Measurements from ENCODE around the gene PAPPA2. TPM values are rescaled to one million over a fixed set of nuclear protein-coding genes. Genes with fewer than 3 reads are reported as not detected.
"Not testable (repeated sequence)": the region's sequence is repeated elsewhere in the genome, so short reads cannot be mapped to it uniquely, and the experiment has no call there.

Gene PAPPA2
- total RNA-seq, 1 donor from 2014 or later, result 0.25 TPM

- Mint-ChIP-seq H3K4me1 (peaks cover 3% of the 10 kb centered on the region), H3K27ac (no peak overlapping the region), H3K36me3 (no peaks in the 10 kb centered on the region), H3K4me3 (no peak overlapping the region), H3K27me3 (ENCODE audit: low read depth) (no peaks in the 10 kb centered on the region), H3K9me3 (peaks cover 2% of the 10 kb centered on the region)
- TF ChIP-seq CTCF (IDR thresholded peaks at IDR 0.05; ENCODE audit: unreplicated experiment), result no peak
- DNase-seq (ENCODE audit: low spot score in 2 of 2, unreplicated experiment in 2 of 2), result no peak
Measured at GRCh38 chr1:176617881-176618280, 154.9 kb downstream of the PAPPA2 start.

GRCh38 chr1:176619261-176619660, 156.3 kb downstream of the PAPPA2 start:
- peaks cover 11% of the 10 kb centered on the region for H3K9me3 Mint-ChIP-seq
- no peaks in the 10 kb centered on the region for H3K27me3 Mint-ChIP-seq (ENCODE audit: low read depth)
- no peak for DNase-seq (ENCODE audit: low spot score in 2 of 2, unreplicated experiment in 2 of 2)
- H3K4me1 Mint-ChIP-seq, result peaks cover 2% of the 10 kb centered on the region
- H3K36me3 Mint-ChIP-seq, result no peaks in the 10 kb centered on the region
- no peak overlapping the region for H3K27ac Mint-ChIP-seq
- TF ChIP-seq CTCF (IDR thresholded peaks at IDR 0.05; ENCODE audit: unreplicated experiment), result no peak
- no peak overlapping the region for H3K4me3 Mint-ChIP-seq

- DNase-seq (ENCODE audit: low spot score in 2 of 2, unreplicated experiment in 2 of 2), result no peak
- Mint-ChIP-seq H3K27ac (no peak overlapping the region), H3K27me3 (ENCODE audit: low read depth) (no peaks in the 10 kb centered on the region), H3K36me3 (no peaks in the 10 kb centered on the region), H3K9me3 (peaks cover 11% of the 10 kb centered on the region), H3K4me1 (peaks cover 11% of the 10 kb centered on the region), H3K4me3 (no peak overlapping the region)
- TF ChIP-seq CTCF (IDR thresholded peaks at IDR 0.05; ENCODE audit: unreplicated experiment), result no peak
Measured at GRCh38 chr1:176625365-176625764, 162.4 kb downstream of the PAPPA2 start.

- Mint-ChIP-seq H3K4me1 (peaks cover 11% of the 10 kb centered on the region), H3K27ac (no peak overlapping the region), H3K27me3 (ENCODE audit: low read depth) (no peaks in the 10 kb centered on the region), H3K36me3 (no peaks in the 10 kb centered on the region), H3K4me3 (no peak overlapping the region), H3K9me3 (peaks cover 11% of the 10 kb centered on the region)
- no peak for DNase-seq (ENCODE audit: low spot score in 2 of 2, unreplicated experiment in 2 of 2)
- TF ChIP-seq CTCF (IDR thresholded peaks at IDR 0.05; ENCODE audit: unreplicated experiment), result no peak
Measured at GRCh38 chr1:176626572-176627061, 163.6 kb downstream of the PAPPA2 start.

- no peak overlapping the region for H3K4me3 Mint-ChIP-seq
- no peak for DNase-seq (ENCODE audit: low spot score in 2 of 2, unreplicated experiment in 2 of 2)
- H3K27ac Mint-ChIP-seq, result no peak overlapping the region
- H3K27me3 Mint-ChIP-seq (ENCODE audit: low read depth), result no peaks in the 10 kb centered on the region
- H3K4me1 Mint-ChIP-seq, result peaks cover 11% of the 10 kb centered on the region
- TF ChIP-seq CTCF (IDR thresholded peaks at IDR 0.05; ENCODE audit: unreplicated experiment), result no peak
- peaks cover 1% of the 10 kb centered on the region for H3K9me3 Mint-ChIP-seq
- no peaks in the 10 kb centered on the region for H3K36me3 Mint-ChIP-seq
Measured at GRCh38 chr1:176628775-176629174, 165.8 kb downstream of the PAPPA2 start.

GRCh38 chr1:176634733-176635132, 171.8 kb downstream of the PAPPA2 start:
- H3K27me3 Mint-ChIP-seq (ENCODE audit: low read depth); DNase-seq (ENCODE audit: low spot score in 2 of 2, unreplicated experiment in 2 of 2): not testable (repeated sequence)

More at GRCh38 chr1:176634733-176635132, 171.8 kb downstream of the PAPPA2 start:
- H3K4me1 Mint-ChIP-seq, H3K9me3 Mint-ChIP-seq, H3K4me3 Mint-ChIP-seq, H3K36me3 Mint-ChIP-seq, H3K27ac Mint-ChIP-seq: not testable (repeated sequence)

Measured in mesothelial cell of epicardium (in vitro differentiated cells).